SK-N-MC (cell line): ENCODE data around the gene NTPCR.

Source experiments
- DNase-seq: peaks from one replicate; pipeline ENCODE4 v3.0.0-alpha.2; 2011; ENCODE audit warnings: low read depth, low spot score
- H3K27ac ChIP-seq: fragments of 200-600 bp; sonication (generic); 2 replicates; pipeline ENCODE4 v1.5.1; 2016; ENCODE audit warnings: mixed run types
- H3K36me3 ChIP-seq: fragments of 200-600 bp; sonication (generic); 2 replicates; pipeline ENCODE4 v1.6.1; 2017; ENCODE audit warnings: antibody characterized with exemption, low read length, mixed read lengths; ENCODE audit not compliant: insufficient read depth
- H3K4me3 ChIP-seq: fragments of 200-600 bp; sonication (generic); 2 replicates; pipeline ENCODE4 v1.5.1; 2016
- H3K9ac ChIP-seq: fragments of 200-600 bp; sonication (generic); 2 replicates; pipeline ENCODE4 v1.8.0; 2017; ENCODE audit warnings: mixed run types, mixed read lengths; ENCODE audit not compliant: insufficient read length
- H3K9me3 ChIP-seq: fragments of 200-600 bp; sonication (generic); 2 replicates; pipeline ENCODE4 v1.6.1; 2017; ENCODE audit warnings: low read depth, mild to moderate bottlenecking, antibody characterized with exemption, low read length, moderate library complexity, mixed read lengths
- EZH2 ChIP-seq: fragments of 200-600 bp; sonication (generic); IDR thresholded peaks from one replicate; pipeline ENCODE4 v1.6.1; 2017; ENCODE audit warnings: antibody characterized with exemption
- FOXP2 ChIP-seq: optimal IDR thresholded peaks from 2 replicates; pipeline ENCODE3; 2011; ENCODE audit warnings: mild to moderate bottlenecking, moderate library complexity; ENCODE audit not compliant: insufficient read depth; ENCODE audit errors: extremely low read length, control extremely low read depth
- POLR2AphosphoS5 ChIP-seq: IDR thresholded peaks from 2 replicates; pipeline ENCODE4 v1.6.1; 2012; ENCODE audit warnings: mild to moderate bottlenecking, low read depth, low read length, borderline replicate concordance

Gene NTPCR

DNA sequence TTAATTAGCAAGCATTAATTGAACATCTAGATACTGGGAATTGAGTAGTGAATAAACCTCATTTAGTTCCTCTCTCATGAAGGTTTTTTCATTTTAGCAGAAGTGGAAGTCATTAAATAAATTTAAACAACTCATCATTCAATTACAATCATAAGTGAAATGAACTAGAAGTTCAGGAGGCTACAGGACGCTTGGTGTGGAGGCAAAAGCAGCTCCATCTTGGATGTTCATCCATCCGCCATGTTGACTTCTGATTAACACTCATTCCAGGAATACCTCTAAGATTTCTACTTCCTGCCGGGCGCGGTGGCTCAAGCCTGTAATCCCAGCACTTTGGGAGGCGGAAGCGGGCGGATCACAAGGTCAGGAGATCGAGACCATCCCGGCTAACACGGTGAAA is 11.5 kb upstream of the NTPCR start:
- Histone ChIP-seq H3K36me3 (no peaks in the 10 kb centered on the region), H3K9ac (no peak overlapping the region), H3K27ac (no peak overlapping the region), H3K4me3 (no peak overlapping the region), H3K9me3 (no peaks in the 10 kb centered on the region)
- no peak for DNase-seq
- no peak for TF ChIP-seq FOXP2
- no peak for TF ChIP-seq POLR2AphosphoS5
- no peak for TF ChIP-seq EZH2

GRCh38 chr1:232939748-232940147 is 10.7 kb upstream of the NTPCR start:
- TF ChIP-seq EZH2 = no peak
- TF ChIP-seq POLR2AphosphoS5 = no peak
- no peak for TF ChIP-seq FOXP2
- H3K27ac ChIP-seq = no peak overlapping the region
- no peak for DNase-seq
- H3K4me3 ChIP-seq = no peak overlapping the region
- H3K36me3 ChIP-seq = no peaks in the 10 kb centered on the region
- H3K9me3 ChIP-seq = no peaks in the 10 kb centered on the region
- H3K9ac ChIP-seq = no peak overlapping the region

DNA sequence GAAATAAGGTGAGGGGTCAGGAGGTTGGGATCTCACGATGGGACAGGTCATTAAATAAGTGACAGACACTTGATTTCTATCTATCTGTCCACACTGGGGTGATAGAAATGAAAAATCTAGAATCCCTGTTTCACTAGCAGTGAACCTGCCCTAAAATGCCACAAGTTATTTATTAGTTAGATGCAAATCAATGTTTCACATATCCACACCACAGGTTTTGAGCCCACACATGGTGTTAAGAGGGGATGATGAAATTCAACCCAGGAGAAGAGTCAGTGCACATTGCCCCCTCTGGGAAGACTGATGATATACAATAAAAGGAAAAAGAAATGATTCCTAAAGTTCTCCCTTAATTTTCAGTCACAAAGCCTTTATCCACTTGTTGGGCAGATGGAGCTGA is 10.1 kb upstream of the NTPCR start:
- Histone ChIP-seq H3K9ac (no peak overlapping the region), H3K36me3 (no peaks in the 10 kb centered on the region), H3K4me3 (no peak overlapping the region), H3K9me3 (no peaks in the 10 kb centered on the region), H3K27ac (no peak overlapping the region)
- no peak for TF ChIP-seq POLR2AphosphoS5
- no peak for TF ChIP-seq EZH2
- TF ChIP-seq FOXP2 = no peak
- no peak for DNase-seq

DNA sequence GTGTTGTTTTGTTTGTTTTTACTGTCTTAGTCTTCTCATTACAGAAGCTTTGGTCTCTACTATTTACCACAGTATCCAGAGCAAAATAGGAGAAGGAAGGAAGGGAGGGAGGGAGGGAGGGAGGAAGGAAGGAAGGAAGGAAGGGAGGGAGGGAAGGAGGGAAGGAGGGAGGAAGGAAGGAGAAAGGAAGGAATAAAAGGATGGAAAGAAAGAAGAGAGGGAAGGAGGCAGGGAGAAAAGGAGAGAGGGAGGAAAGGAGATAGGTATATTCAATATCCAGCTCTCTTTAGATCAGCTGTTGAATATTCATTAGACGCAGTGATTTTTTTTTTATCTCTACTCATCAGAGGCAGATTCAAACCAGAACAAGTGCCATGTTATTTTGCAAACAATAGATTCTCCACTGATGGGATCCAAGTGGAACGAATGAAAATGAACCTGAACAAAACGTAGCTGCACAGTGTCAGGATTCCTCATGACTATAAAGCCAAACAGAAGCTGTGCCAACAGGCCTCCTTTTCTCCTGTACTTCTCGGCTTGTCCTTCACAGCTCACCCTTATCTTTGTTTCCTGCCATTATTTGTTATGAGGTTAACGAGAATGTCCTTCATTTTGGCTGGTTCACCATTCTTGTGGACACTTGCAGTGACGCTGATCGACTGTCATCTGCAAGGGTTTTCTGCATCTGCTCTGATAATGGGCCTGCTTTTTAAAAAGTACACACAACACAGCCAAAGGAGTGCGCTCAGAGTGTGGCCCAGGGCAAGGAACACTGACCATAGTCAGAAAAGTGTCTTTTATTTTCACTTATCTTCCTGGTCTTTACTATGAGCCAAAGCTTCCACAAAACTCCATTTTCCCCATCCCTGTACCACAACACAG is 7.8 kb upstream of the NTPCR start:
- no peak overlapping the region for H3K4me3 ChIP-seq
- TF ChIP-seq FOXP2 (no peak), EZH2 (no peak), POLR2AphosphoS5 (no peak)
- DNase-seq = no peak
- H3K9me3 ChIP-seq = no peaks in the 10 kb centered on the region
- H3K9ac ChIP-seq = no peak overlapping the region
- no peaks in the 10 kb centered on the region for H3K36me3 ChIP-seq
- no peak overlapping the region for H3K27ac ChIP-seq

GRCh38 chr1:232943679-232944252 is 6.6 kb upstream of the NTPCR start:
- Histone ChIP-seq H3K4me3 (no peak overlapping the region), H3K36me3 (no peaks in the 10 kb centered on the region), H3K9me3 (no peaks in the 10 kb centered on the region), H3K9ac (no peak overlapping the region), H3K27ac (no peak overlapping the region)
- DNase-seq = no peak
- TF ChIP-seq EZH2 = no peak
- TF ChIP-seq FOXP2 = no peak
- no peak for TF ChIP-seq POLR2AphosphoS5

DNA sequence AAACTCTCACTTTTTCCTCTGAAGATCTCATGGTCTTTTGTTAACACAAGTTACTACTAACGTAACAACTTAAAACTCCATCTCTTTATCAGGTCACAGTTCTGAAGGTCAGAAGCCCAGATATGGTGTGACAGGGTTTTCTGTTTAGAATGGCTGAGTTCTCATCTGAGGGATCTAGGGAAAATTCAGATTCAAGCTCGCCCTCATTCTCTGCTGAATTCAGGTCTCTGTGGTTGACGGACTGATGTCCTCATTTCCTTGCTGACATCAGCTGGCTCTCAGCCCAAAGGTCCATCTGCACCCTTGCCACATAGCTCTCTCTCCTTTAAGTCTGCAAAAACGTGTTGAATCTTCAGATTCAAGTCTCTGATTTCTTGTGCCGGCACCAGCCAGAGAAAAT is 6.1 kb upstream of the NTPCR start:
- TF ChIP-seq POLR2AphosphoS5 (no peak), EZH2 (no peak), FOXP2 (no peak)
- no peaks in the 10 kb centered on the region for H3K9me3 ChIP-seq
- no peaks in the 10 kb centered on the region for H3K36me3 ChIP-seq
- no peak overlapping the region for H3K27ac ChIP-seq
- DNase-seq = no peak
- H3K9ac ChIP-seq = no peak overlapping the region
- no peak overlapping the region for H3K4me3 ChIP-seq

GRCh38 chr1:232949636-232950196 is 695 bp upstream of the NTPCR start:
- TF ChIP-seq POLR2AphosphoS5 = no peak
- TF ChIP-seq FOXP2 = no peak
- no peak for TF ChIP-seq EZH2
- no peak overlapping the region for H3K27ac ChIP-seq
- peak overlapping the region; percentile 95 for H3K4me3 ChIP-seq
- H3K36me3 ChIP-seq = no peaks in the 10 kb centered on the region
- no peaks in the 10 kb centered on the region for H3K9me3 ChIP-seq
- DNase-seq = no peak
- peak overlapping the region; percentile 92 for H3K9ac ChIP-seq

GRCh38 chr1:232951180-232951579 is 769 bp downstream of the NTPCR start:
- peak overlapping the region; percentile 92 for H3K9ac ChIP-seq
- H3K36me3 ChIP-seq = peaks cover 4% of the 10 kb centered on the region; the same call in 1 of the 2 replicates
- H3K9me3 ChIP-seq = no peaks in the 10 kb centered on the region
- peak overlapping the region; percentile 95 for H3K4me3 ChIP-seq
- TF ChIP-seq FOXP2 (no peak), EZH2 (no peak), POLR2AphosphoS5 (no peak)
- DNase-seq = no peak
- no peak overlapping the region for H3K27ac ChIP-seq
